Endodermal cell (in vitro differentiated cells): ENCODE results near the gene VCAN. TPM values are rescaled to one million over a fixed set of nuclear protein-coding genes. Genes with fewer than 3 reads are reported as not detected.

ENCODE experiments used
- DNase-seq: peaks from one replicate; pipeline ENCODE4 v3.0.0-alpha.2; 2017
- H3K27ac ChIP-seq: 2 replicates; pipeline ENCODE4 v1.5.1; 2013; ENCODE audit warnings: mild to moderate bottlenecking, low read depth, low read length, moderate library complexity
- H3K27me3 ChIP-seq: 2 replicates; pipeline ENCODE4 v1.6.1; 2013; ENCODE audit warnings: mild to moderate bottlenecking, low read length, moderate library complexity; ENCODE audit not compliant: insufficient read depth, control insufficient read depth, poor library complexity, severe bottlenecking
- H3K36me3 ChIP-seq: 2 replicates; pipeline ENCODE4 v1.7.0; 2013; ENCODE audit warnings: mild to moderate bottlenecking, low read length, moderate library complexity; ENCODE audit not compliant: control insufficient read depth, insufficient read depth
- H3K4me1 ChIP-seq: one replicate; pipeline ENCODE4 v1.7.0; 2013; ENCODE audit warnings: low read length; ENCODE audit not compliant: control insufficient read depth, insufficient read depth
- H3K4me3 ChIP-seq: 2 replicates; pipeline ENCODE4 v1.5.1; 2013; ENCODE audit warnings: mild to moderate bottlenecking, low read length, moderate library complexity
- H3K9ac ChIP-seq: 2 replicates; pipeline ENCODE4 v1.6.1; 2013; ENCODE audit warnings: mild to moderate bottlenecking, low read length, moderate library complexity; ENCODE audit not compliant: poor library complexity, severe bottlenecking; ENCODE audit errors: extremely low read depth
- H3K9me3 ChIP-seq: 2 replicates; pipeline ENCODE4 v1.6.1; 2013; ENCODE audit warnings: mild to moderate bottlenecking, low read length, moderate library complexity; ENCODE audit not compliant: control insufficient read depth
- H3K27ac Mint-ChIP-seq: 2 replicates; pipeline ENCODE4 v1.8.0; 2020; ENCODE audit warnings: mixed read lengths
- H3K27me3 Mint-ChIP-seq: 2 replicates; pipeline ENCODE4 v1.8.0; 2021; ENCODE audit warnings: mild to moderate bottlenecking, mixed read lengths; ENCODE audit not compliant: insufficient read depth
- H3K36me3 Mint-ChIP-seq: 2 replicates; pipeline ENCODE4 v1.8.0; 2020; ENCODE audit warnings: low read depth, mixed read lengths
- H3K4me1 Mint-ChIP-seq: 2 replicates; pipeline ENCODE4 v1.8.0; 2020; ENCODE audit warnings: mixed read lengths
- H3K4me3 Mint-ChIP-seq: 2 replicates; pipeline ENCODE4 v1.8.0; 2020; ENCODE audit warnings: mild to moderate bottlenecking, moderate library complexity, mixed read lengths
- H3K9me3 Mint-ChIP-seq: 2 replicates; pipeline ENCODE4 v1.8.0; 2020; ENCODE audit warnings: mild to moderate bottlenecking, mixed read lengths
- WGBS, 2 experiments: methylation state at CpG; one replicate each; pipeline versions ENCODE4 v1.1.5 to v1.1.7; 2013; ENCODE audit warnings: missing lambda C conversion rate in 2 of 2, mixed read lengths in 1 of 2; ENCODE audit not compliant: insufficient coverage in 1 of 2, insufficient read length in 1 of 2; 5-methylcytosine and 5-hydroxymethylcytosine counted together
- total RNA-seq, 2 donors: library from RNA; stranded (reverse); fragmentation: NEBNext Ultra II Directional in 1 of 2; extraction: Animal tissue kit (Norgen Biotek cat#: 25700) in 1 of 2; gene quantifications; 2 replicates in 1 of 2; 3 replicates in 1 of 2; pipeline ENCODE4 v1.2.1, GENCODE V29; 2021
- TF ChIP-seq, protein P1 (sequence below): fragments of 200-600 bp; sonication (generic); conservative IDR thresholded peaks from 2 replicates; pipeline ENCODE4 v1.5.0; 2021; ENCODE audit warnings: antibody characterized with exemption, mild to moderate bottlenecking

VCAN gene
- total RNA-seq, 2 donors from 2014 or later: 363 to 397 TPM

DNA sequence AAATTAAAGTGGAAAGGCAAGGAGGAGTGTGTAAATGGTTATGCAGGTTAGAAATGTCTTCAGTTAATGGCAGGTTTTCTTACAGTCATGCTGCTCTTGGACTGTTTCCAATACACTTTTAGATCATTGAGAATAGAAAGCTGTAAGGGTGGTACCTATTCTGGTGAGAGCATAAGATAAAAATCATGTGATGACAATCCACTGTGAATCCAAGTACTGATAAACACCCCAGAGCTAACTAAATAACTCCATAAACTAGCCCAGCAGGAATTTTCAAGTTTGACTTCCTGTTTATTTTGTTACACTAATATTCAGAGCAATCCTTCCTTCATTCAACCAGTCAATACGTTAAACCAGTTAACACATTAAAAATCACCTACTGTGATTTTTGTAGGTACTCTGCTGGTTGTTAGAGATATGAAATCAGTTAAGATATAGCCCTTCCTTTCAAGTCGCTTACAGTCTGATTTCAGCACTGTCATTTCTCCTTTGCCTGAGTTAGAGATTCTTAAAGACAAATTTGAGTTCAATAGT is 22.6 kb downstream of the VCAN start:
- H3K27ac ChIP-seq: peak overlapping the region; percentile 30
- no peak overlapping the region for H3K9ac ChIP-seq
- DNase-seq: no peak
- no peak overlapping the region for H3K4me3 ChIP-seq
- TF ChIP-seq, protein P1, sequence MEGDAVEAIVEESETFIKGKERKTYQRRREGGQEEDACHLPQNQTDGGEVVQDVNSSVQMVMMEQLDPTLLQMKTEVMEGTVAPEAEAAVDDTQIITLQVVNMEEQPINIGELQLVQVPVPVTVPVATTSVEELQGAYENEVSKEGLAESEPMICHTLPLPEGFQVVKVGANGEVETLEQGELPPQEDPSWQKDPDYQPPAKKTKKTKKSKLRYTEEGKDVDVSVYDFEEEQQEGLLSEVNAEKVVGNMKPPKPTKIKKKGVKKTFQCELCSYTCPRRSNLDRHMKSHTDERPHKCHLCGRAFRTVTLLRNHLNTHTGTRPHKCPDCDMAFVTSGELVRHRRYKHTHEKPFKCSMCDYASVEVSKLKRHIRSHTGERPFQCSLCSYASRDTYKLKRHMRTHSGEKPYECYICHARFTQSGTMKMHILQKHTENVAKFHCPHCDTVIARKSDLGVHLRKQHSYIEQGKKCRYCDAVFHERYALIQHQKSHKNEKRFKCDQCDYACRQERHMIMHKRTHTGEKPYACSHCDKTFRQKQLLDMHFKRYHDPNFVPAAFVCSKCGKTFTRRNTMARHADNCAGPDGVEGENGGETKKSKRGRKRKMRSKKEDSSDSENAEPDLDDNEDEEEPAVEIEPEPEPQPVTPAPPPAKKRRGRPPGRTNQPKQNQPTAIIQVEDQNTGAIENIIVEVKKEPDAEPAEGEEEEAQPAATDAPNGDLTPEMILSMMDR: no peak
- no peaks in the 10 kb centered on the region for H3K27me3 ChIP-seq
- 39 to 50% methylated on average over 2 of the region's 2 CpGs for WGBS, 2 experiments
- Mint-ChIP-seq H3K27me3 (peaks cover 7% of the 10 kb centered on the region), H3K27ac (peak overlapping the region; percentile 91), H3K4me3 (no peak overlapping the region), H3K36me3 (peaks cover 63% of the 10 kb centered on the region), H3K4me1 (peaks cover 58% of the 10 kb centered on the region), H3K9me3 (no peaks in the 10 kb centered on the region)
- H3K4me1 ChIP-seq: peaks cover 15% of the 10 kb centered on the region
- no peaks in the 10 kb centered on the region for H3K9me3 ChIP-seq
- peaks cover 51% of the 10 kb centered on the region for H3K36me3 ChIP-seq

DNA sequence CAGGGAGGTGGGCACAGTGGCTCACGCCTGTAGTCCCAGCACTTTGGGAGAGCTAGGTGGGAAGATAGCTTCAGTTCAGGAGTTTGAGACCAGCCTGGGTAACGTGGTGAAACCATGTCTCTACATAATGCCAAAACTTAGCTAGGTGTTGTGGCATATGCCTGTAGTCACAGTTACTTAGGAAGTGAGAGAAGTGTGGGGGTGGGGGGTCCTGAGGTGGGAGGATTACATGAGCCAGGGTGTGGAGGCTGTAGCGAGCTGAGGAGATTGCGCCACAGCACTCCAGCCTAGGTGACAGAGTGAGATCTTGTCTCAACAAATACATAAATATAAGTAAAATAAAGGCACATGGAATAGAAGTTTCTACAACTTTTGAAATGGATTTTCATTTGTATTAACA is 23.1 kb downstream of the VCAN start:
- Histone ChIP-seq H3K36me3 (peaks cover 56% of the 10 kb centered on the region), H3K27me3 (no peaks in the 10 kb centered on the region), H3K9me3 (peaks cover 2% of the 10 kb centered on the region), H3K4me3 (no peak overlapping the region), H3K27ac (no peak overlapping the region), H3K4me1 (peaks cover 15% of the 10 kb centered on the region), H3K9ac (no peak overlapping the region)
- Mint-ChIP-seq H3K4me3 (no peak overlapping the region), H3K4me1 (peaks cover 58% of the 10 kb centered on the region), H3K27ac (peak overlapping the region; percentile 91), H3K36me3 (peaks cover 63% of the 10 kb centered on the region), H3K27me3 (peaks cover 5% of the 10 kb centered on the region), H3K9me3 (no peaks in the 10 kb centered on the region)
- WGBS, 2 experiments: 35 to 63% methylated on average over 1 to 3 of the region's 4 CpGs
- TF ChIP-seq, protein P1: no peak
- peak; percentile 81 for DNase-seq

DNA sequence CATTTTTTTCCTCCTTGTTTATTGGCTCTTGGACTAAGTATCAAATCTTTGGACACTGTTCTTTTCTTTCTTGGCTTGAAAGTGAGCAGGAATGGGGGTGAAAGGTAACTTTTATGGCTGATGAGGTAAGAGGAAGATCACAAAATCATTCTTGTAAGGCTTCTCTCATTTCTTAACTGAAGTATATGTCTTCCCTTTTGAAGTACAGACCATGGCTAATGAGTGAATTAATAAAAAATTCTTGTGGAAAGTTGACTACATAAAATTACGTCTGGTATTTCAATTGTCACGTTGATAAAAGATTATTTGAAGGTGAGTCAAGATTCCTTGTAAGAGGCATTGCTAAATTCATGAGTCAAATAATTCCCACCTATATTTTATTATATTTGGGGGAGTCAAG is 25.1 kb downstream of the VCAN start:
- H3K9ac ChIP-seq: no peak overlapping the region
- Mint-ChIP-seq H3K4me1 (peaks cover 45% of the 10 kb centered on the region), H3K4me3 (no peak overlapping the region), H3K9me3 (peaks cover 16% of the 10 kb centered on the region), H3K27me3 (no peaks in the 10 kb centered on the region), H3K27ac (no peak overlapping the region), H3K36me3 (peaks cover 68% of the 10 kb centered on the region)
- peaks cover 14% of the 10 kb centered on the region for H3K4me1 ChIP-seq
- no peaks in the 10 kb centered on the region for H3K27me3 ChIP-seq
- H3K36me3 ChIP-seq: peaks cover 54% of the 10 kb centered on the region
- H3K4me3 ChIP-seq: no peak overlapping the region
- WGBS, 2 experiments: 100% methylated on average over 1 to 2 of the region's 2 CpGs
- peaks cover 21% of the 10 kb centered on the region for H3K9me3 ChIP-seq
- DNase-seq: no peak
- TF ChIP-seq, protein P1: no peak
- H3K27ac ChIP-seq: no peak overlapping the region
